ENCODE measurements around the gene MCC.

- TF ChIP-seq CTCF (conservative IDR thresholded peaks at IDR 0.05; ENCODE audit: low read depth, low read length): no peak
- no peak for TF ChIP-seq EZH2 (IDR thresholded peaks at IDR 0.05; ENCODE audit: borderline replicate concordance, low read depth, low read length, poor library complexity, severe bottlenecking)
Measured at GRCh38 chr5:113382731-113383130, 105.5 kb downstream of the MCC start.

All from A673 (cell line).